ENCODE results near the gene TMEM186.

The TMEM186 gene

DNA sequence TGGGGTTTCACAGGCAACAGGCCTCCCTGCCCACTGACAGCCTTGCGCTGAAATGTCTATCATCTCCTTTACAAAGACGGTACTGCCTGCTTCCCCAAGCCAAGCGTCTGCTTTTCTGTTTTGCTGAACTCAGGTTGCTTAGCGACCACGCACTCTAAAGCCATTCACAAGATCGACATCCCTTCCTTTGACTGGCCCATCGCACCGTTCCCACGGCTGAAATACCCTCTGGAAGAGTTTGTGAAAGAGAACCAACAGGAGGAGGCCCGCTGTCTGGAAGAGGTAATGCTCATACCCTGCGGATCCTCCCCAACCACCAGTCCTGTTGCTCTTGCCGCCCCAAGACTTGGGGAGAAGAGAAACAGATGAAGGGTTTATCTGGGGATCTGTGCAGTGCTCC, 28.7 kb downstream of the TMEM186 start:
- no peak for DNase-seq

DNA sequence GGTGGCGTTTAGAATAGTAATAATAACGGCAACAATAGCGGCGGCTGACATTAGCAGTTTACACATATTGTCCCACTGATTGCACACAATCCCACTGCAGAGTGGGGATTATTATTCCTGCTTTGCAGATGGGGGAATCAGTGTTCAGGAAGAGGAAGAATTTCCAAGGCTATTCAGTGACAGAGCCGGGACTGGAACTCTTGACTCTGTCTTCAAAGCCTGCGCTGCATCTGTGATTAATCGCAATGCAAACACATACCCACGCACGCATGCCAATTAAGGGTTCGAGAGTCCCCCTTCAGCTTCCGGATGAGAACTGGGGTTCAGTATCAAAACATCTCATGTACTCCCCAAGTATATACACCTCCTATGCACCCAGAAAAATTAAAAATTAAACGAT, 29.2 kb downstream of the TMEM186 start:
- DNase-seq, result no peak

DNA sequence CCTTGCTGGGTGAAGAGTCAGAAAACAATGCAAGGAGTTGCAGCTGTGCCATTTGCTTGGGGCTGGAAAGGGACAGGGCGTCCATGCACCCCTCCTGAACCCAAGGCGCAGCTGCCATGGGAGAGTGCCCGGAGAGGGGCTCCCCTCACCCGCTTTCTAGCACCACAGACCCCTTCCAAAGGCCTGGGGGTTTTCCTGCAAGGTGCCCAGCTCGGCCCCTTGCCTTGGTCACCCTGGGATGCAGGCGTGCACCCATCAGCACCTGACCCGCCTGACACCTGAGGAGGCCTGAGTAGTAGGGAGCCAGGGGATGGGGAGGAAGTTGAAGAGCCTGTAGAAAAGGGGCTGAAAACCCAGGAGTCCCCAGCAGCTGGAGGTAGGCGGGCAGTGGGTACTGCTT, 30.3 kb downstream of the TMEM186 start:
- DNase-seq, result no peak

DNA sequence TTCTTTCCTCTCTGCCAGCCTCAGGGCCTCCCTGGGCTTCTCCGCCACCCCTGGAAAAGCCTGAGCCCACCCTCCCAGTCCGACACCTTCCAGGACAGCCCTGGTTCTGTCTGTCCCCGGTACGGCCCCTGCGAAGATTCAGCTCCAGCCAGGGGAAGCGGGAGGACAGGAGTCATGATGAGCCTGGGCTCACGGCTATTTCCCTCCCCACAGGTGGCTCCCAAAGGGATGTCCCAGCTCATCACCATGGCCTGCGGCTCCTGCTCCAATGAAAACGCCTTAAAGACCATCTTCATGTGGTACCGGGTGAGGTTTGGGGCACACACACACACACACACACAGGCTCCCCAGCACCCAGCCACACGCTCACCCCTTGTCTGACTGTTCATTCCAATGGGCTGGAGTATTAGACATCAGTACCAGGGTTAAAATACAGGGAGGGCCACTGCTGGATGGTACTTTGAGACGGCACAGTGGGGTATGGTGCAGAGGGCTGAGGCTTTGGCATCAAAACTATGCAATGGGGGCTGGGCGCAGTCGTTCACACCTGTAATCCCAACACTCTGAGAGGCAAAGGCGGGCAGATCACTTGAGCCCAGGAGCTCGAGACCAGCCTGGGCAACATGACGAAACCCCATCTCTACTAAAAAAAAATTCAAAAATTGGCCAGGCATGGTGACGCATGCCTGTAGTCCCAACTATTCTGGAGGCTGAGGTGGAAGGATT, 32.8 kb downstream of the TMEM186 start:
- DNase-seq, result no peak

DNA sequence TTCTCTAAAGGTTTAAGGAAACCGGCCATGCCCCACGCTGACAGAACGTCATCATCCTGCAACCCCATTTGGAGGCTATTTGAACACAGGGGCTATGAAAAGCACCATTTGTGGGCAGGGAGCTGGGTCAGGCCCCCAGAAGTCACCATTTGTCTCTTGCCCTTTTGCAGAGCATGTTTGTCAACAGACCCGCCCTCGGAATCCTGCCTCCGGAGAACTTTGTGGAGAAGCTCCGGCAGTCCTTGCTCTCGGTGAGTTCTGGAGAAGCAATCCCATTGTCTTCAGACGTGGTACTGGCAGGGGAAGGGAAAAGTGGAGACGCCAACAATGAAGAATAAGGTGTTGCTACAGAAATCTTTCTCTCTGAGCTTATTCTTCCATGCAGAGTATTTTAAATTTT, 33.5 kb downstream of the TMEM186 start:
- DNase-seq, result no peak

DNA sequence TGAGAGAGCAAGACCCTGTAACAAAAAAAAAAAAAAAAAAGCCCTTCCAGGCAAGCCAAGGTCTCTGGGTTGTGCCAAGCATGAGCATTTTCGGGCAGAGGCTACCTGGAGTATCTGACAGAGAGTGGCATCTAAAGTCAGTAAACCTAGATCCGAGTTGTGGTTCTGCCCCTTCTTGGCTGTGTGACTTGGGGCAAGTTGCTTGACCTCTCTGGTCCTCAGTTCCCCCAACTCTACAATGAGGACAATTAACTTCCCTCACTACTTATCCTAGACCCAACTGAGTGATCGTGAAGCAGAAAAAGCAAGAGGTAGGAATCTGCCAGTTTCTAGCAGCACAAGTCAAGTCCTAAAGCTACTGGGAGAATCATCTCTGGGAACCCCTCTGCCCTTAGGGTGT, 34.4 kb downstream of the TMEM186 start:
- no peak for DNase-seq

DNA sequence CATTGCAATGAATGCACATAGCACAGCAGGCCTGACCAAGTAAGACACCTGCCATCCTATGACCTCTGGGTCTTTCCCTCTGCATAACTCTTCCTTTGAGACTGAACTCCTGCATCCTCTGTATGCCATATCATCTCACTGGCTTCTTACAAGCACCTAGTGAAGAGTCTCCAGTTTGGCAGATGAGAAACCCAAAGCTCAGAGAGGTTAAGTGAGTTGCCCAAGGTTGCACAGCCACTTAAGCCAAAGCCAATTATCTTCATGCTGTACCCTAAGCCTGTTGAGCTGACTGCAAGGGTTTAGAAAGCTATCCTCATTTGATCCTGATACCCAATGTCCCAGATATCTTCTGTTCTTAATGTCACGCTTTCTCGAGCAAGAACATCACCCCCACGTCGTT, 35.2 kb downstream of the TMEM186 start:
- no peak for DNase-seq

DNA sequence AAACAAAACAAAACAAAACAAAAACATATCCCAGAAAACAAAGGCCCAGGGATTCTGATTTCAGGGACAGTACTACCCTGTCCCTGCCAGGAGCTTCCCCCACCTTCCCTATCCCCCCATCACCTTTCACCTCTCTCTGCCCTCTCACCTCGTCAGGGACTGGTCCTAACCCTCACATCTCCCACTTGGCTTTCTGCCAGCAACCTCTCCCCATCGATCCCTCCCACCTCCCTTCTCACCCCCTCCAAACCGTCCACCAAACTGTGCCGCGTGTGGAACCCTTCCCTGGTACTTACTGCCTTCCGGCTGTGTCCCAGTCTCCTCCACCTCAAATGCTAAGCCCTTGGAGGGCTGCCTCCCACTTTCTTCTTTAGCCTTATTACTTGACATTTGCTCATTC, 36.4 kb downstream of the TMEM186 start:
- DNase-seq, result no peak

DNA sequence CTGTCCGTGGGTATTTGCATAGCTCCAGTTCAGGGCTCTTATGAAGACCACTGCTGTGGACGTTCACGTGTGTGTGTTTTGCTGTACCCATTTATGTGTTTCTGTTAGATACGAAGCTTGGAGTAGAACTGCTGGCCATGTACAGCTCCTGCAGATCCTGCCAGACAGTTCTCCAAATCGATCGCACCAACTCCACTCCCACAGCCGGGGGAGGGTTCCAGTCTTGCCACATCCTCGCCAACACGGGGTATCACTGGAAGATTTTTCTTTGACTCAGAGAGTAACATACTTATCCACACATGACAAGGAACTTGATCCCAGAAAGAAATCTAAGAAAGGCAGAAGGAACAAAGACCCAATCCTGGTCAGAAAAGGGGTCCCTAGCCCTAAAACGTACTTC, 37.4 kb downstream of the TMEM186 start:
- DNase-seq, result peak in 1 of 3 donors; percentile 21

DNA sequence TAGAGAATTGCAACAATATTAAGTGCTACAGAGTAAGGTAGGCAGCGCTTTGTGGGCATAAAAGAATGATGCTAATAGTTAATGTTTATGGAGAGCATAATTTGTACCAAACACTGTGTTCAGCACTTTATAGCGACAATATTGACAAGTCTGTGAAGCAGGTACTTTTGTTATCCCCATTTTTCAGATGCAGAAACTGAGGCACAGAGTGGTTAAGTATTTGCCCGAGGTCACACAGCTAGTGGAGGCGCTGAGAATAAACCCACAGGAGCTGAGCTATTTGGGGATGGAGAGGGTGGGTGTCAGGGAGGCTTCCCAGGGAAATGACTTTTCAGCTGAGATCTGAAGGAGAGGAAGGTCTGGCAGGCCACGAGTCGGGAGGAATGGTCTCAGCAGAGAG, 39.4 kb downstream of the TMEM186 start:
- DNase-seq, result no peak

DNA sequence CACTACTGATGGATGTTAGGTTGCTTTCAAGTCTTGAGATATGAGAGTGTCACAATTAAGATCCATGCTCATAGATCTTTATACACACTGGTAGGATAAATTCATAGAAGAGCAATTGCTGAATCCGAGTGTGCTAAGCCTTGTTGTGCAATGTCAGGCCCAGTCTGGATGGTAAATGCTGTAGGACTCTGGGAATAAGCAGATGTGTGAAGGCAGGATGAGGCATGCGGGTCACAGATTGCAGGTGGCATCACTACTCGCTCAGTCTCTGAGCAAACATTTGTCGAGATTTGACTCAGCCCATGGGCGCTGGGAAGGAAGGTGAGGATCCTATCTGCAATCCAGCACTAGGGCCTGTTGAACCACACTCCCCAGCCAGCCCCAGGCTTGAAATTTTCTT, 40.7 kb downstream of the TMEM186 start:
- DNase-seq, result no peak

DNA sequence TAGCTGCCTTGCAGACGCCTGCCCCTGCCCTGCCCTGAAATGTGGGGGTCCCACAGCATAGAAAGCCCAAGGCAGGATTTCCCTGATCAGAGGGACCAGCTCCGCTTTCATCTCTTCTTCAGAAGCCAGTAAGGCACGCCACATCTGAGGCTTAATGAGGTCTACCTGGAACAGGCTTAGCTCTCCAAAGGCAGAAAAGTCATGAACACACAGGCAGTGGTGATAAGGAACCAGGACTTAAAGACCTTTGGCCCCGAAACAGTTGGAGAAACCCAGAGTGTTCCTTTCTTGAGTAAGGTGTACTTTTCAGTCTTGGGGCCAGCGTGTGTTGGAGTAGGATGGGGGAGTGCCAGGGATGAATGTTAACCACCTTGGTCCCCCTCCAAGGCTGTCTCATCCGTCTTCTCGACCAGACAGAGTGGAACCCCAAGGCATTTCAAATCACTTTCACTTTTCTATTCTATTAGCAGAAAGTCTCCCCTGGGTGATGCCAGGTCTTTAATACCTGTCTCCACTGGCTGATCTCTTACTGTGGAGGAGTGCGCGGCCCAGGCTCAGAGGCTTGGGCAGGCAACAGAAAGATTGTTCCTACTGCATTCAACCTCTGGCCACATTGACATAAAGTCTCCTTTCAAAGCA, 43.9 kb downstream of the TMEM186 start:
- DNase-seq, result no peak

DNA sequence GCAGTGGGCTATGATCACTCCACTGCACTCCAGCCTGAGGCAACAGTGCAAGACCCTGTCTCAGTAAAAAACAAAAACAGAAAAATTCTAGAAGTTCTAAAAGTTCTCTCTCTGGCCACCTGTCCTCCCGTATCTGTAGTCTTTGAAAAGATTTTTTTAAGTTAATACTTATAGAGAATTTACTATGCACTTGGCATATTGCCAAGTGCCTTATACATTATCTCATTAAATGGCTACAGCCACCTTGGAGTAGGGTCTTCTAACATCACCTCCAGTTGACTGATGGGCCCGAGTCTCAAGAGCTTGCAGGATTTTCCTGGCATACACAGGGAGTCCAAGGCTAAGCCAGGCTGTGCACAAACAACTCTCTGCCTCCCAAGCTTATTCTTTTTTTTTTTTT, 44.7 kb downstream of the TMEM186 start:
- no peak for DNase-seq

DNA sequence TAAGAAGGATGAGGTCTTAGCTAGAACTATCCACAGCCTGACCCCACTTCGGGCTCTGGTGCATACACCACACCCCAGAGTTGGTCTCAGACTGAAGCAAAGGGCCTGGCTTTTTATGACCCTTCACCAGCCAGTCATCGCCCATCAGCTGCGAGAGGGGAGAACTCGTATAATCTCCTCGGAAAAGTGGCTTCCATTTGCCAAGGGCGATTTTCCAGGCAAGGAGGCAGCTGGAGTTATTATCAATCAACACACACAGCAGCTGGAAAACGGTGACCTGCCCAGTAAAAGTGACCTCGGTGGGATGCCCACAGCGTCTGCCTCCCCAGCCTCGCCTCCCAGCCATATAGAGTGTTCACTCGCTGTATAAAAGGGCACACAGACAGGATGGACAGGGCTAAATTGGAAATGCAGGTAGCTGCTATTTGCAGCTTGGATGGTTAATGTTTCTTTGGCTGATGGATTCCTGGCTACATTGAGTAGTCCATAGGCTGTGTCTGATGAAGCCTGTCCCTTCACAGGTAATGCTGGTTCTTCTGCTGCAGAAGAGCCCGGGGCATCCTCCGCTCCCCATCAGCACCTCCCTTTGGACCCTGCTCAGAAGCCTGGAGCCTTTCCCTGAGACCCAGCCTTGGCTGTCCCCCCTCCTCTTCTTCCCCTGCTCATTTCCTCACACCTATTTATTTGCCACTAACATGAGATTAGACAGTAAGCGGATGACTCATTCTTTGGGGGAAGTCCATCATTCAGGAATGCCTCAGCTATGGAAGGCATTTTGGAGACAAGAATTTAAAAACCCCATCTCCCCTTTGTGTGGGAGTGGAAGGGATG, 45.7 kb downstream of the TMEM186 start:
- DNase-seq, result peak; percentile 48 to 53 (median 50)

DNA sequence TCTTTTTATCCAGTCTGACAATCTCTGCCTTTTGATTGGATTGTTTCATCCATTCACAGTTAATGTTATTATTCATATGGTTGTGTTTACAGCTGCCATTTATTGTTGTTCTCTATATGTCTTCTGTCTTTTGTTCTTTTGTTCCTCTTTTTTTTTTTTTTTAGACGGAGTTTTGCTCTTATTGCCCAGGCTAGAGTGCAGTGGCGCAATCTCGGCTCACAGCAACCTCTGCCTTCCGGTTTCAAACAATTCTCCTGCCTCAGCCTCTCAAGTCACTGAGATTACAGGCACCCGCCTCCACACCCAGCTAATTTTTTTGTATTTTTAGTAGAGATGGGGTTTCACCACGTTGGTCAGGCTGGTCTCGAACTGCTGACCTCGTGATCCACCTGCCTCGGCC, 48.5 kb downstream of the TMEM186 start:
- DNase-seq, result peak; percentile 40 to 51 (median 44)
